IMR-90 (cell line): ENCODE results near the gene GPR32. TPM values are rescaled to one million over a fixed set of nuclear protein-coding genes. Genes with fewer than 3 reads are reported as not detected.

ENCODE experiments used
- ATAC-seq: fragments of 200-7000 bp; cut with Tn5 transposase; 2 replicates; pipeline ENCODE4 v1.9.1; 2020; ENCODE audit warnings: low read depth, mild to moderate bottlenecking, moderate library complexity
- BruUV-seq: library from RNA; stranded (reverse); fragments of 400-500 nt; replicated peaks from 2 replicates; lab custom pipeline; 2021; lab: Mats Ljungman, UMichigan
- CTCF ChIA-PET: fragments of 300-600 bp; formaldehyde crosslinking; extraction: SDS; loops from one replicate; lab custom pipeline; 2021; ENCODE audit warnings: antibody characterized with exemption; lab: Yijun Ruan, JAX
- POLR2A ChIA-PET: fragments of 300-600 bp; sonication (Branson Sonifier 250); formaldehyde crosslinking; loops from one replicate; lab custom pipeline; 2022; ENCODE audit warnings: antibody characterized with exemption; ENCODE audit not compliant: unreplicated experiment; lab: Charles Lee
- DNase-seq: peaks from one replicate; pipeline ENCODE4 v3.0.0; 2013
- H2AFZ ChIP-seq: replicated peaks from 2 replicates; pipeline ENCODE3; 2013; ENCODE audit warnings: low read length, mild to moderate bottlenecking; ENCODE audit not compliant: poor library complexity
- H2AK5ac ChIP-seq: 2 replicates; pipeline ENCODE4 v1.6.1; 2013; ENCODE audit warnings: low read depth, low read length, inconsistent platforms
- H2AK9ac ChIP-seq: replicated peaks from 2 replicates; pipeline ENCODE3; 2013; ENCODE audit warnings: mild to moderate bottlenecking, low read depth, low read length, moderate library complexity; ENCODE audit not compliant: poor library complexity
- H2BK120ac ChIP-seq: 2 replicates; pipeline ENCODE4 v1.6.1; 2013; ENCODE audit warnings: low read depth, low read length, inconsistent platforms
- H2BK15ac ChIP-seq: 3 replicates; pipeline ENCODE4 v1.6.1; 2013; ENCODE audit warnings: low read depth, low read length, inconsistent platforms
- H2BK20ac ChIP-seq: 2 replicates; pipeline ENCODE4 v1.6.1; 2013; ENCODE audit warnings: low read depth, mild to moderate bottlenecking, inconsistent platforms, low read length, moderate library complexity
- H2BK5ac ChIP-seq: 2 replicates; pipeline ENCODE4 v1.6.1; 2013; ENCODE audit warnings: mild to moderate bottlenecking, low read depth, low read length, inconsistent platforms; ENCODE audit not compliant: poor library complexity, severe bottlenecking
- H3K14ac ChIP-seq: replicated peaks from 2 replicates; pipeline ENCODE4 v1.6.1; 2013; ENCODE audit warnings: low read depth, low read length, inconsistent platforms
- H3K18ac ChIP-seq: 2 replicates; pipeline ENCODE4 v1.6.1; 2013; ENCODE audit warnings: low read depth, low read length, control low read depth
- H3K23ac ChIP-seq: 2 replicates; pipeline ENCODE4 v1.6.1; 2013; ENCODE audit warnings: low read depth, low read length, inconsistent platforms
- H3K27ac ChIP-seq: 2 replicates; pipeline ENCODE4 v1.5.1; 2013; ENCODE audit warnings: mild to moderate bottlenecking, control low read depth, low read length; ENCODE audit not compliant: insufficient read depth
- H3K27me3 ChIP-seq: 2 replicates; pipeline ENCODE4 v1.6.1; 2013; ENCODE audit warnings: low read length; ENCODE audit not compliant: control insufficient read depth, insufficient read depth
- H3K36me3 ChIP-seq: 2 replicates; pipeline ENCODE4 v1.6.1; 2013; ENCODE audit warnings: low read length, mixed read lengths; ENCODE audit not compliant: control insufficient read depth, insufficient read depth
- H3K4ac ChIP-seq: 2 replicates; pipeline ENCODE4 v1.6.1; 2013; ENCODE audit warnings: low read depth, low read length, inconsistent platforms
- H3K4me1 ChIP-seq: 2 replicates; pipeline ENCODE4 v1.6.1; 2013; ENCODE audit warnings: low read length, mixed read lengths; ENCODE audit not compliant: control insufficient read depth, insufficient read depth
- H3K4me2 ChIP-seq: 2 replicates; pipeline ENCODE4 v1.6.1; 2013; ENCODE audit warnings: low read depth, mild to moderate bottlenecking, control low read depth, low read length, moderate library complexity
- H3K4me3 ChIP-seq: 2 replicates; pipeline ENCODE4 v1.5.1; 2013; ENCODE audit warnings: low read depth, mild to moderate bottlenecking, control low read depth, low read length, moderate library complexity; ENCODE audit not compliant: insufficient read depth
- H3K56ac ChIP-seq: 2 replicates; pipeline ENCODE4 v1.6.1; 2013; ENCODE audit warnings: low read length, inconsistent platforms; ENCODE audit not compliant: insufficient read depth; ENCODE audit errors: extremely low read depth
- H3K79me1 ChIP-seq, 2 experiments: 2 replicates each; pipeline ENCODE4 v1.6.1; 2013; ENCODE audit warnings: low read length in 2 of 2, inconsistent platforms in 1 of 2, low read depth in 1 of 2
- H3K9ac ChIP-seq: 2 replicates; pipeline ENCODE4 v1.6.1; 2013; ENCODE audit warnings: low read depth, low read length, control low read depth
- H3K9me1 ChIP-seq: 2 replicates; pipeline ENCODE4 v1.6.1; 2013; ENCODE audit warnings: low read length, inconsistent platforms; ENCODE audit not compliant: insufficient read depth
- H3K9me3 ChIP-seq: 2 replicates; pipeline ENCODE4 v1.6.1; 2013; ENCODE audit warnings: low read length; ENCODE audit not compliant: control insufficient read depth, insufficient read depth
- H4K20me1 ChIP-seq: 2 replicates; pipeline ENCODE4 v1.6.1; 2013; ENCODE audit warnings: low read length, inconsistent platforms; ENCODE audit not compliant: insufficient read depth
- H4K5ac ChIP-seq: 2 replicates; pipeline ENCODE4 v1.6.1; 2013; ENCODE audit warnings: mild to moderate bottlenecking, low read depth, low read length, control low read depth
- H4K8ac ChIP-seq, 2 experiments: 2 replicates each; pipeline ENCODE4 v1.6.1; 2013; ENCODE audit warnings: low read depth in 2 of 2, low read length in 2 of 2, control low read depth in 1 of 2, inconsistent platforms in 1 of 2
- H4K91ac ChIP-seq: 2 replicates; pipeline ENCODE4 v1.6.1; 2013; ENCODE audit warnings: low read depth, low read length, inconsistent platforms; ENCODE audit not compliant: insufficient read depth
- BHLHE40 ChIP-seq: fragments of 150-350 bp; IDR thresholded peaks from 2 replicates; pipeline ENCODE4 v1.6.1; 2016; ENCODE audit warnings: mild to moderate bottlenecking, low read depth, low read length
- CEBPB ChIP-seq: IDR thresholded peaks from 2 replicates; pipeline ENCODE4 v1.6.1; 2012; ENCODE audit warnings: low read depth, low read length, improper control_type of control experiment
- CHD1 ChIP-seq: IDR thresholded peaks from 2 replicates; pipeline ENCODE4 v1.6.1; 2012; ENCODE audit warnings: low read depth, low read length, improper control_type of control experiment
- FOS ChIP-seq: fragments of 150-350 bp; IDR thresholded peaks from 2 replicates; pipeline ENCODE4 v1.6.1; 2016; ENCODE audit warnings: low read depth, low read length
- MAFK ChIP-seq: IDR thresholded peaks from 2 replicates; pipeline ENCODE4 v1.6.1; 2012; ENCODE audit warnings: low read depth, low read length, improper control_type of control experiment
- MAZ ChIP-seq: IDR thresholded peaks from 2 replicates; pipeline ENCODE4 v1.6.1; 2012; ENCODE audit warnings: low read depth, mild to moderate bottlenecking, low read length, improper control_type of control experiment, moderate library complexity, borderline replicate concordance
- MXI1 ChIP-seq: IDR thresholded peaks from 2 replicates; pipeline ENCODE4 v1.6.1; 2012; ENCODE audit warnings: low read depth, mild to moderate bottlenecking, low read length, moderate library complexity, borderline replicate concordance
- NFE2L2 ChIP-seq: fragments of 150-350 bp; IDR thresholded peaks from 2 replicates; pipeline ENCODE4 v1.6.1; 2016; ENCODE audit warnings: low read depth, mild to moderate bottlenecking, low read length
- POLR2A ChIP-seq: IDR thresholded peaks from 2 replicates; pipeline ENCODE4 v1.6.1; 2012; ENCODE audit warnings: mild to moderate bottlenecking, low read depth, low read length
- RAD21 ChIP-seq: IDR thresholded peaks from 2 replicates; pipeline ENCODE4 v1.6.1; 2012; ENCODE audit warnings: low read length, improper control_type of control experiment
- RCOR1 ChIP-seq: IDR thresholded peaks from 2 replicates; pipeline ENCODE4 v1.6.1; 2012; ENCODE audit warnings: mild to moderate bottlenecking, low read length, improper control_type of control experiment; ENCODE audit not compliant: insufficient replicate concordance
- RFX5 ChIP-seq: IDR thresholded peaks from 2 replicates; pipeline ENCODE4 v1.8.0; 2012; ENCODE audit warnings: low read depth, mild to moderate bottlenecking, low read length, moderate library complexity
- SMC3 ChIP-seq: fragments of 150-350 bp; IDR thresholded peaks from 2 replicates; pipeline ENCODE4 v1.6.1; 2016; ENCODE audit warnings: low read depth, mild to moderate bottlenecking, antibody characterized with exemption, low read length, moderate library complexity
- WGBS, 2 experiments: methylation state at CpG; one replicate each; pipeline versions ENCODE4 v1.1.5 to v1.1.7; 2013; ENCODE audit warnings: missing lambda C conversion rate in 2 of 2; ENCODE audit not compliant: insufficient read length in 1 of 2; ENCODE audit errors: extremely low coverage in 2 of 2; 5-methylcytosine and 5-hydroxymethylcytosine counted together
- dilution Hi-C: fragments of 300-500 bp; cut with HindIII; formaldehyde crosslinking; loops from one replicate; pipeline ENCODE4 v1.14.3; 2018; ENCODE audit warnings: low sequenced_read_pairs; ENCODE audit not compliant: unreplicated experiment
- in situ Hi-C: fragments of 300-500 bp; cut with MboI; formaldehyde crosslinking; loops from 3 replicates; pipeline ENCODE4 v1.14.3; 2019; ENCODE audit warnings: low sequenced_read_pairs, inconsistent platforms, mixed read lengths
- intact Hi-C: fragments of 100-400 bp; cut with micrococcal nuclease; formaldehyde crosslinking; loops from 2 replicates; pipeline ENCODE4 v1.10.0; 2022
- polyA plus RNA-seq, 3 experiments: library from polyadenylated mRNA; depleted of rRNA; stranded (reverse); fragments of >200 nt; gene quantifications; 2 replicates each; pipeline ENCODE4 v1.2.3, GENCODE V29; 2012; ENCODE audit warnings: low replicate concordance in 1 of 3
- total RNA-seq: library from RNA; depleted of rRNA; stranded (reverse); fragments of >200 nt; gene quantifications from 2 replicates; pipeline ENCODE4 v1.2.3, GENCODE V29; 2012
- TF ChIP-seq, protein P1 (sequence below): conservative IDR thresholded peaks from 2 replicates; pipeline ENCODE4 v1.5.1; 2012; ENCODE audit warnings: mild to moderate bottlenecking, low read depth, low read length, improper control_type of control experiment
- TF ChIP-seq, protein P2 (sequence below): fragments of 150-350 bp; IDR thresholded peaks from 2 replicates; pipeline ENCODE4 v1.6.1; 2017; ENCODE audit warnings: mild to moderate bottlenecking, antibody characterized with exemption, low read length, low read depth
- TF ChIP-seq, protein P3 (sequence below): fragments of 150-350 bp; IDR thresholded peaks from 2 replicates; pipeline ENCODE4 v1.6.1; 2016; ENCODE audit warnings: low read depth, mild to moderate bottlenecking, low read length, moderate library complexity, borderline replicate concordance

Gene GPR32
- total and polyA plus RNA-seq, 2 of the 4 experiments (the other 2 are of a cell fraction) = not detected

DNA sequence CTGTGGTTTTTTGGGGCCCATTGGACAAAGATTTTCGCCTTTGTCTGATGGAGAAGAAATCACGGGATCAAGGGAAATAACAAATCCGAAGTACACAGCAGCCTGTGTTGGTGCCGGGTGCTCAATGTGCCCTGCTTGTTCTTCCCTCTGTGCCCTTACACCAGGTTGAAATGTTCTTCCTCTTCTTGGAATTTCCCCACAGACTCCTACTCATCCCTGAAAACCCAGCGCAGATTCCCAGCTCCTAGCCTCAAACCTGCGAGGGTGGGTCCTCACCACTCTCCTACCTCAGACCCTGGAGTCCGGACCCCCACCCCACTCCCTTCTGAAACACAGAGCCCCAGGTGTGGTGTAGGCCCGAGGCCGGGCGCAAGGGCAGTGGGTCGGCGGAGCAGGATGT is 15.1 kb downstream of the GPR32 start:
- no peak overlapping the region for H2BK20ac ChIP-seq
- H3K27ac ChIP-seq = no peak overlapping the region
- no peak for TF ChIP-seq MAZ
- TF ChIP-seq FOS = no peak
- no peak for TF ChIP-seq RFX5
- TF ChIP-seq POLR2A = no peak
- TF ChIP-seq SMC3 = no peak
- TF ChIP-seq MAFK = no peak
- no peak for TF ChIP-seq CEBPB
- TF ChIP-seq RCOR1 = no peak
- no peak for TF ChIP-seq MXI1
- TF ChIP-seq, protein P1, sequence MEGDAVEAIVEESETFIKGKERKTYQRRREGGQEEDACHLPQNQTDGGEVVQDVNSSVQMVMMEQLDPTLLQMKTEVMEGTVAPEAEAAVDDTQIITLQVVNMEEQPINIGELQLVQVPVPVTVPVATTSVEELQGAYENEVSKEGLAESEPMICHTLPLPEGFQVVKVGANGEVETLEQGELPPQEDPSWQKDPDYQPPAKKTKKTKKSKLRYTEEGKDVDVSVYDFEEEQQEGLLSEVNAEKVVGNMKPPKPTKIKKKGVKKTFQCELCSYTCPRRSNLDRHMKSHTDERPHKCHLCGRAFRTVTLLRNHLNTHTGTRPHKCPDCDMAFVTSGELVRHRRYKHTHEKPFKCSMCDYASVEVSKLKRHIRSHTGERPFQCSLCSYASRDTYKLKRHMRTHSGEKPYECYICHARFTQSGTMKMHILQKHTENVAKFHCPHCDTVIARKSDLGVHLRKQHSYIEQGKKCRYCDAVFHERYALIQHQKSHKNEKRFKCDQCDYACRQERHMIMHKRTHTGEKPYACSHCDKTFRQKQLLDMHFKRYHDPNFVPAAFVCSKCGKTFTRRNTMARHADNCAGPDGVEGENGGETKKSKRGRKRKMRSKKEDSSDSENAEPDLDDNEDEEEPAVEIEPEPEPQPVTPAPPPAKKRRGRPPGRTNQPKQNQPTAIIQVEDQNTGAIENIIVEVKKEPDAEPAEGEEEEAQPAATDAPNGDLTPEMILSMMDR = no peak
- TF ChIP-seq, protein P2, sequence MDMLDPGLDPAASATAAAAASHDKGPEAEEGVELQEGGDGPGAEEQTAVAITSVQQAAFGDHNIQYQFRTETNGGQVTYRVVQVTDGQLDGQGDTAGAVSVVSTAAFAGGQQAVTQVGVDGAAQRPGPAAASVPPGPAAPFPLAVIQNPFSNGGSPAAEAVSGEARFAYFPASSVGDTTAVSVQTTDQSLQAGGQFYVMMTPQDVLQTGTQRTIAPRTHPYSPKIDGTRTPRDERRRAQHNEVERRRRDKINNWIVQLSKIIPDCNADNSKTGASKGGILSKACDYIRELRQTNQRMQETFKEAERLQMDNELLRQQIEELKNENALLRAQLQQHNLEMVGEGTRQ = no peak
- no peak for TF ChIP-seq CHD1
- TF ChIP-seq RAD21 = no peak
- TF ChIP-seq BHLHE40 = no peak
- TF ChIP-seq NFE2L2 = no peak
- TF ChIP-seq, protein P3, sequence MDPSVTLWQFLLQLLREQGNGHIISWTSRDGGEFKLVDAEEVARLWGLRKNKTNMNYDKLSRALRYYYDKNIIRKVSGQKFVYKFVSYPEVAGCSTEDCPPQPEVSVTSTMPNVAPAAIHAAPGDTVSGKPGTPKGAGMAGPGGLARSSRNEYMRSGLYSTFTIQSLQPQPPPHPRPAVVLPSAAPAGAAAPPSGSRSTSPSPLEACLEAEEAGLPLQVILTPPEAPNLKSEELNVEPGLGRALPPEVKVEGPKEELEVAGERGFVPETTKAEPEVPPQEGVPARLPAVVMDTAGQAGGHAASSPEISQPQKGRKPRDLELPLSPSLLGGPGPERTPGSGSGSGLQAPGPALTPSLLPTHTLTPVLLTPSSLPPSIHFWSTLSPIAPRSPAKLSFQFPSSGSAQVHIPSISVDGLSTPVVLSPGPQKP = no peak
- DNase-seq (no peak), ATAC-seq (no peak)
- no TSS peak for BruUV-seq
- no peak overlapping the region for H2AK9ac ChIP-seq
- H3K9me1 ChIP-seq = no peaks in the 10 kb centered on the region
- no peak overlapping the region for H3K14ac ChIP-seq
- H4K20me1 ChIP-seq = no peaks in the 10 kb centered on the region
- dilution Hi-C loops = no loop called here
- no peaks in the 10 kb centered on the region for H3K79me1 ChIP-seq
- no peak overlapping the region for H3K4me3 ChIP-seq
- in situ Hi-C loops = loop anchor here (10.0 kb wide), 2 partner anchors 251 to 431 kb away; no protein-coding TSS in a partner anchor
- H2BK5ac ChIP-seq = no peak overlapping the region
- ChIA-PET POLR2A (no interaction called here), CTCF (no interaction called here)
- H3K56ac ChIP-seq = no peak overlapping the region
- no peaks in the 10 kb centered on the region for H3K4me1 ChIP-seq
- H4K5ac ChIP-seq = no peak overlapping the region
- H4K8ac ChIP-seq = no peak overlapping the region
- no peak overlapping the region for H4K91ac ChIP-seq
- no peaks in the 10 kb centered on the region for H3K9me3 ChIP-seq
- H3K36me3 ChIP-seq = no peaks in the 10 kb centered on the region
- no peak overlapping the region for H2AK5ac ChIP-seq
- no peak overlapping the region for H3K4ac ChIP-seq
- H2BK15ac ChIP-seq = no peak overlapping the region
- H3K27me3 ChIP-seq = peaks cover 4% of the 10 kb centered on the region; the same call in 1 of the 2 replicates
- intact Hi-C loops = no loop called here
- no peak overlapping the region for H3K18ac ChIP-seq
- no peak overlapping the region for H2BK120ac ChIP-seq
- no peak overlapping the region for H3K23ac ChIP-seq
- no peak overlapping the region for H3K9ac ChIP-seq
- H3K4me2 ChIP-seq = no peak overlapping the region
- no peak overlapping the region for H2AFZ ChIP-seq
- WGBS, 2 experiments = 93% methylated on average over 3 of the region's 12 CpGs; no CpG with 5 or more reads in 1 of the 2 experiments
